GM12891 (cell line): ENCODE measurements around the gene TUBA3D.
"Not testable (repeated sequence)": the region's sequence is repeated elsewhere in the genome, so short reads cannot be mapped to it uniquely, and the experiment has no call there.

Experiments
- PAX5 ChIP-seq: IDR thresholded peaks from 2 replicates; pipeline ENCODE4 v1.6.1; 2011; ENCODE audit warnings: low read length, moderate library complexity, mild to moderate bottlenecking; ENCODE audit not compliant: insufficient read depth, severe bottlenecking
- POLR2A ChIP-seq: IDR thresholded peaks from 2 replicates; pipeline ENCODE4 v1.6.1; 2011; ENCODE audit warnings: low read depth, low read length, control low read depth
- POLR2AphosphoS5 ChIP-seq: IDR thresholded peaks from 2 replicates; pipeline ENCODE4 v1.6.1; 2011; ENCODE audit warnings: low read depth, low read length, control low read depth
- POU2F2 ChIP-seq: IDR thresholded peaks from 2 replicates; pipeline ENCODE4 v1.6.1; 2011; ENCODE audit warnings: low read depth, mild to moderate bottlenecking, control low read depth, low read length, moderate library complexity
- TAF1 ChIP-seq: IDR thresholded peaks from 2 replicates; pipeline ENCODE4 v1.6.1; 2011; ENCODE audit warnings: low read depth, low read length, control low read depth

- not testable (repeated sequence) for TF ChIP-seq POLR2AphosphoS5, POLR2A, TAF1, POU2F2, PAX5
Observed at GRCh38 chr2:131521524-131521923, 45.6 kb downstream of the TUBA3D start.
